Measurements from ENCODE around the gene NCAM2.

The NCAM2 gene

DNA sequence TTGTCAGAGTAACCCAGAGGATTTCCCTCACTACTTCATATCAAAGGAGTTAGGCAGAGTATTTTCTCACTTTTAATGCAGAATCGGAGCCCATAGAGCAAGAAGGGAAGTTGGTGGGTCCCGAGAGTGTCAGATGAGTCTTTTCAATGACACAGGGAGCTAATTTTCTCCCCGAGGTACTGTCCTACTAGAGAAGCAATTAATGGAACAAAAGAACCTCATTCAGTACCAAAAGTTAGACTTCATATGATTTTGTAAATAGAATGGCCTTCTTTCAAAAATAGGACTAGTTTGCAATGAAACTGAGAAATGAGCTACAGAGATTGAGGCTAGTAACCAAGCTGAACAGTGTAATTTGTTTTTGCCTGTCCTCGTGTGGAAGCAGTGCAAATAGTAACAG is 3.9 kb downstream of the NCAM2 start:
- ChIA-PET POLR2A (no interaction called here), CTCF (interaction anchor here (0.7 to 1.2 kb wide), 3 partner anchors 10 to 1791 kb away, joined by 3 to 5 read pairs (median 3); no protein-coding TSS in a partner anchor)
- TF ChIP-seq, protein P1, sequence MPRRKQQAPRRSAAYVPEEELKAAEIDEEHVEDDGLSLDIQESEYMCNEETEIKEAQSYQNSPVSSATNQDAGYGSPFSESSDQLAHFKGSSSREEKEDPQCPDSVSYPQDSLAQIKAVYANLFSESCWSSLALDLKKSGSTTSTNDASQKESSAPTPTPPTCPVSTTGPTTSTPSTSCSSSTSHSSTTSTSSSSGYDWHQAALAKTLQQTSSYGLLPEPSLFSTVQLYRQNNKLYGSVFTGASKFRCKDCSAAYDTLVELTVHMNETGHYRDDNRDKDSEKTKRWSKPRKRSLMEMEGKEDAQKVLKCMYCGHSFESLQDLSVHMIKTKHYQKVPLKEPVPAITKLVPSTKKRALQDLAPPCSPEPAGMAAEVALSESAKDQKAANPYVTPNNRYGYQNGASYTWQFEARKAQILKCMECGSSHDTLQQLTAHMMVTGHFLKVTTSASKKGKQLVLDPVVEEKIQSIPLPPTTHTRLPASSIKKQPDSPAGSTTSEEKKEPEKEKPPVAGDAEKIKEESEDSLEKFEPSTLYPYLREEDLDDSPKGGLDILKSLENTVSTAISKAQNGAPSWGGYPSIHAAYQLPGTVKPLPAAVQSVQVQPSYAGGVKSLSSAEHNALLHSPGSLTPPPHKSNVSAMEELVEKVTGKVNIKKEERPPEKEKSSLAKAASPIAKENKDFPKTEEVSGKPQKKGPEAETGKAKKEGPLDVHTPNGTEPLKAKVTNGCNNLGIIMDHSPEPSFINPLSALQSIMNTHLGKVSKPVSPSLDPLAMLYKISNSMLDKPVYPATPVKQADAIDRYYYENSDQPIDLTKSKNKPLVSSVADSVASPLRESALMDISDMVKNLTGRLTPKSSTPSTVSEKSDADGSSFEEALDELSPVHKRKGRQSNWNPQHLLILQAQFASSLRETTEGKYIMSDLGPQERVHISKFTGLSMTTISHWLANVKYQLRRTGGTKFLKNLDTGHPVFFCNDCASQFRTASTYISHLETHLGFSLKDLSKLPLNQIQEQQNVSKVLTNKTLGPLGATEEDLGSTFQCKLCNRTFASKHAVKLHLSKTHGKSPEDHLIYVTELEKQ (tag by site-specific recombination; IDR thresholded peaks at IDR 0.05; ENCODE audit: borderline replicate concordance) = no peak
- no peak for TF ChIP-seq ZNF23 (tag by site-specific recombination; IDR thresholded peaks at IDR 0.05; ENCODE audit: borderline replicate concordance)
- TF ChIP-seq ZNF404 (tag by site-specific recombination; IDR thresholded peaks at IDR 0.05) = no peak
- TF ChIP-seq HOXD13 (CRISPR knock-in tag; IDR thresholded peaks at IDR 0.05; ENCODE audit: borderline replicate concordance) = no peak
- TF ChIP-seq, protein P2, sequence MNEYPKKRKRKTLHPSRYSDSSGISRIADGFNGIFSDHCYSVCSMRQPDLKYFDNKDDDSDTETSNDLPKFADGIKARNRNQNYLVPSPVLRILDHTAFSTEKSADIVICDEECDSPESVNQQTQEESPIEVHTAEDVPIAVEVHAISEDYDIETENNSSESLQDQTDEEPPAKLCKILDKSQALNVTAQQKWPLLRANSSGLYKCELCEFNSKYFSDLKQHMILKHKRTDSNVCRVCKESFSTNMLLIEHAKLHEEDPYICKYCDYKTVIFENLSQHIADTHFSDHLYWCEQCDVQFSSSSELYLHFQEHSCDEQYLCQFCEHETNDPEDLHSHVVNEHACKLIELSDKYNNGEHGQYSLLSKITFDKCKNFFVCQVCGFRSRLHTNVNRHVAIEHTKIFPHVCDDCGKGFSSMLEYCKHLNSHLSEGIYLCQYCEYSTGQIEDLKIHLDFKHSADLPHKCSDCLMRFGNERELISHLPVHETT (tag by site-specific recombination; IDR thresholded peaks at IDR 0.05) = no peak
- TF ChIP-seq, protein P3, sequence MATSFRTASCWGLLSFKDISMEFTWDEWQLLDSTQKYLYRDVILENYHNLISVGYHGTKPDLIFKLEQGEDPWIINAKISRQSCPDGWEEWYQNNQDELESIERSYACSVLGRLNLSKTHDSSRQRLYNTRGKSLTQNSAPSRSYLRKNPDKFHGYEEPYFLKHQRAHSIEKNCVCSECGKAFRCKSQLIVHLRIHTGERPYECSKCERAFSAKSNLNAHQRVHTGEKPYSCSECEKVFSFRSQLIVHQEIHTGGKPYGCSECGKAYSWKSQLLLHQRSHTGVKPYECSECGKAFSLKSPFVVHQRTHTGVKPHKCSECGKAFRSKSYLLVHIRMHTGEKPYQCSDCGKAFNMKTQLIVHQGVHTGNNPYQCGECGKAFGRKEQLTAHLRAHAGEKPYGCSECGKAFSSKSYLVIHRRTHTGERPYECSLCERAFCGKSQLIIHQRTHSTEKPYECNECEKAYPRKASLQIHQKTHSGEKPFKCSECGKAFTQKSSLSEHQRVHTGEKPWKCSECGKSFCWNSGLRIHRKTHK (tag by site-specific recombination; IDR thresholded peaks at IDR 0.05) = no peak
- no peak for TF ChIP-seq GLIS2 (tag by site-specific recombination; IDR thresholded peaks at IDR 0.05)
- no peak for TF ChIP-seq ZNF529 (tag by site-specific recombination; IDR thresholded peaks at IDR 0.05; ENCODE audit: insufficient replicate concordance)
- no peak for TF ChIP-seq SP7 (tag by site-specific recombination; IDR thresholded peaks at IDR 0.05)
- TF ChIP-seq, protein P4, sequence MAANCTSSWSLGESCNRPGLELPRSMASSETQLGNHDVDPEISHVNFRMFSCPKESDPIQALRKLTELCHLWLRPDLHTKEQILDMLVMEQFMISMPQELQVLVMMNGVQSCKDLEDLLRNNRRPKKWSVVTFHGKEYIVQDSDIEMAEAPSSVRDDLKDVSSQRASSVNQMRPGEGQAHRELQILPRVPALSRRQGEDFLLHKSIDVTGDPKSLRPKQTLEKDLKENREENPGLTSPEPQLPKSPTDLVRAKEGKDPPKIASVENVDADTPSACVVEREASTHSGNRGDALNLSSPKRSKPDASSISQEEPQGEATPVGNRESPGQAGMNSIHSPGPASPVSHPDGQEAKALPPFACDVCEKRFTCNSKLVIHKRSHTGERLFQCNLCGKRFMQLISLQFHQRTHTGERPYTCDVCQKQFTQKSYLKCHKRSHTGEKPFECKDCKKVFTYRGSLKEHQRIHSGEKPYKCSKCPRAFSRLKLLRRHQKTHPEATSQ (tag by site-specific recombination; IDR thresholded peaks at IDR 0.05) = no peak
- no peak for TF ChIP-seq ZNF324 (tag by site-specific recombination; IDR thresholded peaks at IDR 0.05)
- TF ChIP-seq ZNF239 (tag by site-specific recombination; IDR thresholded peaks at IDR 0.05) = no peak
- no peak for TF ChIP-seq ZNF391 (tag by site-specific recombination; IDR thresholded peaks at IDR 0.05; ENCODE audit: borderline replicate concordance, low read depth)
- TF ChIP-seq ZSCAN16 (tag by site-specific recombination; IDR thresholded peaks at IDR 0.05) = no peak
- TF ChIP-seq ZFP3 (tag by site-specific recombination; IDR thresholded peaks at IDR 0.05; ENCODE audit: low read depth) = no peak
- TF ChIP-seq, protein P5, sequence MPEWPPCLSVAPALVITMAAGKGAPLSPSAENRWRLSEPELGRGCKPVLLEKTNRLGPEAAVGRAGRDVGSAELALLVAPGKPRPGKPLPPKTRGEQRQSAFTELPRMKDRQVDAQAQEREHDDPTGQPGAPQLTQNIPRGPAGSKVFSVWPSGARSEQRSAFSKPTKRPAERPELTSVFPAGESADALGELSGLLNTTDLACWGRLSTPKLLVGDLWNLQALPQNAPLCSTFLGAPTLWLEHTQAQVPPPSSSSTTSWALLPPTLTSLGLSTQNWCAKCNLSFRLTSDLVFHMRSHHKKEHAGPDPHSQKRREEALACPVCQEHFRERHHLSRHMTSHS (tag by site-specific recombination; IDR thresholded peaks at IDR 0.05) = no peak
- no peak overlapping the region for H3K4me3 ChIP-seq (ENCODE audit: low read depth, low read length)
- no peaks in the 10 kb centered on the region for H3K9me3 ChIP-seq (ENCODE audit: control insufficient read depth, insufficient read depth, low read depth, low read length)
- H3K27ac ChIP-seq (ENCODE audit: extremely low read depth, low read depth, low read length) = no peak overlapping the region
- no peaks in the 10 kb centered on the region for H3K36me3 ChIP-seq (ENCODE audit: control insufficient read depth in 2 of 2, insufficient read depth in 1 of 2, low read length in 2 of 2)
- H3K4me1 ChIP-seq (ENCODE audit: control insufficient read depth, insufficient read depth, low read length) = no peaks in the 10 kb centered on the region

DNA sequence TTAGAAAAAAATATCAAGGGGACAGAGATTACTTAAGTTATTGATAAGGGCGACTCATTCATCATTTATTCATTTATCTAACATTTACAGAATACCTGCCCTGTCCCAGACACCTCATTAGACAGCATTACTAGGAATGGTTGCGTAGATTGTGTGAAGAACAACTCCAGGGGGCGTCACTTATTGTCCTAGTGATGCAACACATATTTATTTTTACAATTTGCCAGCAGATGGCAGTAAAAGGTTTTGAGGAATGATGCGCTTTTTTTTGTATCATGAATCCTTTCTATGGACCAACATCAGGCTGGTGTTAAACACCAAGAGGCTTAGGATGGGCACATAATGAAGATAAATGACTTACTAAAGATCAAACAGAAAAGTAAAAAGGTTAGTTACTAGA is 5.5 kb downstream of the NCAM2 start:
- Histone ChIP-seq H3K36me3 (ENCODE audit: control insufficient read depth in 2 of 2, insufficient read depth in 1 of 2, low read length in 2 of 2) (no peaks in the 10 kb centered on the region), H3K4me3 (ENCODE audit: low read depth, low read length) (no peak overlapping the region), H3K4me1 (ENCODE audit: control insufficient read depth, insufficient read depth, low read length) (no peaks in the 10 kb centered on the region), H3K27ac (ENCODE audit: extremely low read depth, low read depth, low read length) (no peak overlapping the region), H3K9me3 (ENCODE audit: control insufficient read depth, insufficient read depth, low read depth, low read length) (no peaks in the 10 kb centered on the region)
- ChIA-PET CTCF (interaction anchor here (0.6 to 2.5 kb wide), 15 partner anchors 11 to 918 kb away, joined by 3 to 30 read pairs (median 4); no protein-coding TSS in a partner anchor), POLR2A (no interaction called here)
- TF ChIP-seq ZNF146 (tag by site-specific recombination; IDR thresholded peaks at IDR 0.05) = no peak
- no peak for TF ChIP-seq ZNF707 (tag by site-specific recombination; IDR thresholded peaks at IDR 0.05)
- no peak for TF ChIP-seq ZNF664 (tag by site-specific recombination; IDR thresholded peaks at IDR 0.05)
- TF ChIP-seq ZNF777 (tag by site-specific recombination; IDR thresholded peaks at IDR 0.05; ENCODE audit: borderline replicate concordance) = no peak
- no peak for TF ChIP-seq ZNF248 (tag by site-specific recombination; IDR thresholded peaks at IDR 0.05)
- TF ChIP-seq ZNF544 (tag by site-specific recombination; IDR thresholded peaks at IDR 0.05) = no peak
- no peak for TF ChIP-seq ZNF155 (tag by site-specific recombination; IDR thresholded peaks at IDR 0.05)
- TF ChIP-seq ZNF391 (tag by site-specific recombination; IDR thresholded peaks at IDR 0.05; ENCODE audit: borderline replicate concordance, low read depth) = no peak
- no peak for TF ChIP-seq ZNF184 (tag by site-specific recombination; IDR thresholded peaks at IDR 0.05)
- no peak for TF ChIP-seq ZNF510 (tag by site-specific recombination; IDR thresholded peaks at IDR 0.05; ENCODE audit: insufficient replicate concordance)
- TF ChIP-seq KLF9 (tag by site-specific recombination; IDR thresholded peaks at IDR 0.05; ENCODE audit: low read depth) = no peak
- TF ChIP-seq ZNF791 (tag by site-specific recombination; IDR thresholded peaks at IDR 0.05) = no peak
- TF ChIP-seq TRIM28 (IDR thresholded peaks at IDR 0.05; ENCODE audit: borderline replicate concordance, low read length) = no peak
- no peak for TF ChIP-seq KLF8 (tag by site-specific recombination; IDR thresholded peaks at IDR 0.05)
